DND-41 (cell line): ENCODE results near the gene PRPF40B.

Experiments used
- CTCF ChIP-seq: IDR thresholded peaks from 2 replicates; pipeline ENCODE4 v1.5.1; 2012; ENCODE audit warnings: borderline replicate concordance, low read length, moderate library complexity, mild to moderate bottlenecking; ENCODE audit not compliant: poor library complexity, severe bottlenecking; ENCODE audit errors: extremely low read depth
- EZH2 ChIP-seq: IDR thresholded peaks from 3 replicates; pipeline ENCODE4 v1.6.1; 2012; ENCODE audit warnings: borderline replicate concordance, low read depth, mild to moderate bottlenecking, moderate library complexity, low read length, inconsistent platforms; ENCODE audit not compliant: severe bottlenecking

GRCh38 chr12:49689237-49689636 lies 65.9 kb downstream of the PRPF40B start:
- no peak for TF ChIP-seq CTCF
- TF ChIP-seq EZH2 = no peak
